Measurements from ENCODE around the gene DBN1. TPM values are rescaled to one million over a fixed set of nuclear protein-coding genes. Genes with fewer than 3 reads are reported as not detected.

Gene DBN1
- total and polyA plus RNA-seq, 2 donors (not counting 3 experiments of a cell fraction or from before 2014, with no cell fraction given), result 198 to 336 TPM

GRCh38 chr5:177519463-177520235 lies 46.2 kb upstream of the DBN1 start:
- Histone ChIP-seq H3K9me3 (replicated peaks; ENCODE audit: control insufficient read depth, insufficient read depth, low read length) (no peaks in the 10 kb centered on the region), H3K79me2 (ENCODE audit: control insufficient read depth, insufficient read depth, low read length) (peaks cover 14% of the 10 kb centered on the region), H3K4me2 (ENCODE audit: insufficient read depth, low read length) (no peak overlapping the region), H3K9ac (replicated peaks; ENCODE audit: extremely low read depth, insufficient read depth, low read length) (no peak overlapping the region), H3K4me1 (ENCODE audit: control insufficient read depth, extremely low read depth, insufficient read depth, low read length) (peaks cover 8% of the 10 kb centered on the region), H3K9me1 (replicated peaks; ENCODE audit: control insufficient read depth, extremely low read depth, insufficient read depth, low read length) (no peaks in the 10 kb centered on the region), H3K4me3 (replicated peaks in 1 of 3; ENCODE audit: insufficient read depth in 1 of 3, low read depth in 1 of 3, low read length in 3 of 3) (no peak overlapping the region), H4K20me1 (replicated peaks; ENCODE audit: control insufficient read depth, extremely low read depth, insufficient read depth, low read length) (no peaks in the 10 kb centered on the region), H2AFZ (ENCODE audit: low read depth, low read length) (no peak overlapping the region), H3K27ac (ENCODE audit: insufficient read depth, low read depth, low read length) (no peak overlapping the region), H3K27me3 (ENCODE audit: control insufficient read depth in 2 of 2, insufficient read depth in 2 of 2, low read length in 2 of 2) (no peaks in the 10 kb centered on the region), H3K36me3 (ENCODE audit: control insufficient read depth in 2 of 2, extremely low read depth in 1 of 2, insufficient read depth in 2 of 2, low read length in 2 of 2) (peaks cover 0 to 37% of the 10 kb centered on the region in 2 experiments)
- no TSS peak for BruUV-seq (replicated peaks)
- no peak for TF ChIP-seq EZH2 (IDR thresholded peaks at IDR 0.05; ENCODE audit: borderline replicate concordance, low read depth, low read length, severe bottlenecking)
- intact Hi-C loops (cut with micrococcal nuclease), result no loop called here
- CTCF ChIA-PET, result interaction anchor here (0.6 to 1.2 kb wide), 2 partner anchors 27 to 34 kb away, joined by 3 to 4 read pairs; no protein-coding TSS in a partner anchor
- FAIRE-seq (no peak), DNase-seq (ENCODE audit: low read depth, low spot score) (no peak)
- dilution Hi-C loops (cut with MboI; ENCODE audit: extremely low pct_ligation_motif_present, low sequenced_read_pairs), result no loop called here
- POLR2A ChIA-PET, result no interaction called here

- DNase-seq (ENCODE audit: low read depth, low spot score), result peak; percentile 100
- dilution Hi-C loops (cut with MboI; ENCODE audit: extremely low pct_ligation_motif_present, low sequenced_read_pairs), result no loop called here
- Histone ChIP-seq H3K4me3 (replicated peaks in 1 of 3; ENCODE audit: insufficient read depth in 1 of 3, low read depth in 1 of 3, low read length in 3 of 3) (peak within 1 kb of the TSS; percentile 26 to 98 (median 51)), H3K79me2 (ENCODE audit: control insufficient read depth, insufficient read depth, low read length) (peaks cover 14% of the 10 kb centered on the region), H3K27me3 (ENCODE audit: control insufficient read depth in 2 of 2, insufficient read depth in 2 of 2, low read length in 2 of 2) (no peaks in the 10 kb centered on the region), H3K9me3 (replicated peaks; ENCODE audit: control insufficient read depth, insufficient read depth, low read length) (no peaks in the 10 kb centered on the region), H3K27ac (ENCODE audit: insufficient read depth, low read depth, low read length) (peak within 1 kb of the TSS; percentile 18), H3K9me1 (replicated peaks; ENCODE audit: control insufficient read depth, extremely low read depth, insufficient read depth, low read length) (no peaks in the 10 kb centered on the region), H3K36me3 (ENCODE audit: control insufficient read depth in 2 of 2, extremely low read depth in 1 of 2, insufficient read depth in 2 of 2, low read length in 2 of 2) (peaks cover 4 to 47% of the 10 kb centered on the region in 2 experiments), H3K4me1 (ENCODE audit: control insufficient read depth, extremely low read depth, insufficient read depth, low read length) (peaks cover 8% of the 10 kb centered on the region), H3K4me2 (ENCODE audit: insufficient read depth, low read length) (peak within 1 kb of the TSS; percentile 59), H4K20me1 (replicated peaks; ENCODE audit: control insufficient read depth, extremely low read depth, insufficient read depth, low read length) (no peaks in the 10 kb centered on the region), H2AFZ (ENCODE audit: low read depth, low read length) (peak within 1 kb of the TSS; percentile 34), H3K9ac (replicated peaks; ENCODE audit: extremely low read depth, insufficient read depth, low read length) (peak within 1 kb of the TSS; percentile 61)
- FAIRE-seq, result peak; percentile 100
- intact Hi-C loops (cut with micrococcal nuclease), result loop anchor here (1.0 kb wide), 3 partner anchors 16 to 37 kb away; partner anchors contain the start of genes FAM193B and PDLIM7
- ChIA-PET CTCF (interaction anchor here (0.8 to 2.1 kb wide), 7 partner anchors 10 to 113 kb away, joined by 3 to 8 read pairs (median 4); no protein-coding TSS in a partner anchor), POLR2A (interaction anchor here (1.2 to 2.1 kb wide), 2 partner anchors 19 to 31 kb away, joined by 3 to 5 read pairs; partner anchors contain the start of gene PDLIM7)
- peak; percentile 17 for TF ChIP-seq MYC (IDR thresholded peaks at IDR 0.05; ENCODE audit: low read depth, low read length)
- no peak for TF ChIP-seq FOS (IDR thresholded peaks at IDR 0.05; ENCODE audit: borderline replicate concordance, insufficient read depth, low read length)
- peak; percentile 94 for TF ChIP-seq GATA2 (IDR thresholded peaks at IDR 0.05; ENCODE audit: insufficient read depth, insufficient read length, low read depth, low read length)
- TF ChIP-seq JUN (IDR thresholded peaks at IDR 0.05; ENCODE audit: borderline replicate concordance, insufficient read depth, insufficient read length, low read depth), result no peak
- TF ChIP-seq EZH2 (IDR thresholded peaks at IDR 0.05; ENCODE audit: borderline replicate concordance, low read depth, low read length, severe bottlenecking), result no peak
- TF ChIP-seq CTCF (IDR thresholded peaks at IDR 0.05; ENCODE audit: extremely low read depth in 1 of 2, insufficient read depth in 1 of 2, low read depth in 1 of 2, low read length in 2 of 2), result peak in 1 of 2 donors; percentile 5
- peak; percentile 69 for TF ChIP-seq MAX (IDR thresholded peaks at IDR 0.05; ENCODE audit: insufficient read depth, insufficient read length)
- TF ChIP-seq POLR2A (IDR thresholded peaks at IDR 0.05; ENCODE audit: low read depth, low read length), result no peak
- peak; percentile 13 for TF ChIP-seq POLR2AphosphoS5 (IDR thresholded peaks at IDR 0.05; ENCODE audit: insufficient read depth, low read depth, low read length)
- BruUV-seq (replicated peaks), result TSS peak; percentile 19
Measured at GRCh38 chr5:177516601-177517568, 43.5 kb upstream of the DBN1 start, which contains the start of gene DDX41. TSS of gene DDX41 (minus strand) at chr5:177516961. CDS start at chr5:177516945, 16 bp downstream.
